Neural crest cell (in vitro differentiated cells): ENCODE data around the gene LCN2. TPM values are rescaled to one million over a fixed set of nuclear protein-coding genes. Genes with fewer than 3 reads are reported as not detected.

ENCODE experiments used
- total RNA-seq: library from RNA; stranded (reverse); gene quantifications from 2 replicates; pipeline ENCODE4 v1.2.1, GENCODE V29; 2021

LCN2 gene
- total RNA-seq, 1 donor from 2014 or later, result not detected

Other genes with a start within 250 kb of the LCN2 start
- 25.4 and 27.4 TPM in 2 replicates for gene ST6GALNAC6, start 249.8 kb upstream of the LCN2 start, total RNA-seq
- 12.6 and 14.5 TPM in 2 replicates for gene ST6GALNAC4, start 232.4 kb upstream of the LCN2 start, total RNA-seq
- 2.6 and 3.4 TPM in 2 replicates for gene PIP5KL1, start 218.7 kb upstream of the LCN2 start, total RNA-seq
- 52.2 and 59.1 TPM in 2 replicates for gene DPM2, start 211.6 kb upstream of the LCN2 start, total RNA-seq
- 53.5 and 71.1 TPM in 2 replicates for gene EEIG1, start 168.5 kb upstream of the LCN2 start, total RNA-seq
- 9.8 and 11.8 TPM in 2 replicates for gene NAIF1, start 82.1 kb upstream of the LCN2 start, total RNA-seq
- gene SLC25A25, start 81.2 kb upstream of the LCN2 start, total RNA-seq, result 13.9 and 16.8 TPM in 2 replicates
- gene PTGES2, start 21.7 kb upstream of the LCN2 start, total RNA-seq, result 63.2 and 72.2 TPM in 2 replicates
- gene BBLN, start 10.8 kb downstream of the LCN2 start, total RNA-seq, result 80.6 and 82.5 TPM in 2 replicates
- 201 and 226 TPM in 2 replicates for gene CIZ1, start 42.1 kb downstream of the LCN2 start, total RNA-seq
- gene DNM1, start 53.9 kb downstream of the LCN2 start, total RNA-seq, result 84.0 and 87.2 TPM in 2 replicates
- 56.9 and 64.1 TPM in 2 replicates for gene GOLGA2, start 126.6 kb downstream of the LCN2 start, total RNA-seq
- gene SWI5, start 126.8 kb downstream of the LCN2 start, total RNA-seq, result 17.1 and 20.7 TPM in 2 replicates
- gene TRUB2, start 173.0 kb downstream of the LCN2 start, total RNA-seq, result 33.4 and 35.0 TPM in 2 replicates
- gene COQ4, start 173.4 kb downstream of the LCN2 start, total RNA-seq, result 50.8 and 51.0 TPM in 2 replicates
- 43.0 and 45.6 TPM in 2 replicates for gene SLC27A4, start 191.1 kb downstream of the LCN2 start, total RNA-seq
- gene URM1, start 221.9 kb downstream of the LCN2 start, total RNA-seq, result 69.9 and 73.2 TPM in 2 replicates